Midbrain (tissue), 1 donor: Measurements from ENCODE around the gene DDOST.
"Not testable (repeated sequence)": the region's sequence is repeated elsewhere in the genome, so short reads cannot be mapped to it uniquely, and the experiment has no call there.

ENCODE experiments used
- DNase-seq: peaks from one replicate; lab custom pipeline; 2025; lab: John Stamatoyannopoulos, UW

DDOST gene

GRCh38 chr1:20691872-20692271 lies 30.7 kb upstream of the DDOST start:
- no peak for DNase-seq

DNA sequence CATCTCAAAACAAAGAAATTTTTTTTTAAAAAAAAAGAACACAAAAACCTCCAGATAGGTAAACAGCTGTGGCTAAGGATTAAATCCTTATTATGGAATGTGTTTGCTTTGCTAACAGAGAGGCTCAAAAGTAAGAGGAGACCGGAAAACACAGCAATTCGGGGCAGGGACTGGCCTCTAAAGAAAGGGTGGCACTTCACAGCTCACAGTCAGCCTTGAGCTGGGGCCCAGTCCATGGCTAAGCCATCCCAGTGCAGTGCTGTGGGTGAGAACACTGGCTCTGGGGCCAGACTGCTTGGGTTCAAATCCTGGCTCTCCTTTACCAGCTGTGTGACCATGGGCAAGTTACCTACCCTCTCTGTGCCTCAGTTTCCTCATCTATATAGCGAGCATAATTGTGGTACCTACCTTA lies 28.5 kb upstream of the DDOST start:
- DNase-seq, result no peak

DNA sequence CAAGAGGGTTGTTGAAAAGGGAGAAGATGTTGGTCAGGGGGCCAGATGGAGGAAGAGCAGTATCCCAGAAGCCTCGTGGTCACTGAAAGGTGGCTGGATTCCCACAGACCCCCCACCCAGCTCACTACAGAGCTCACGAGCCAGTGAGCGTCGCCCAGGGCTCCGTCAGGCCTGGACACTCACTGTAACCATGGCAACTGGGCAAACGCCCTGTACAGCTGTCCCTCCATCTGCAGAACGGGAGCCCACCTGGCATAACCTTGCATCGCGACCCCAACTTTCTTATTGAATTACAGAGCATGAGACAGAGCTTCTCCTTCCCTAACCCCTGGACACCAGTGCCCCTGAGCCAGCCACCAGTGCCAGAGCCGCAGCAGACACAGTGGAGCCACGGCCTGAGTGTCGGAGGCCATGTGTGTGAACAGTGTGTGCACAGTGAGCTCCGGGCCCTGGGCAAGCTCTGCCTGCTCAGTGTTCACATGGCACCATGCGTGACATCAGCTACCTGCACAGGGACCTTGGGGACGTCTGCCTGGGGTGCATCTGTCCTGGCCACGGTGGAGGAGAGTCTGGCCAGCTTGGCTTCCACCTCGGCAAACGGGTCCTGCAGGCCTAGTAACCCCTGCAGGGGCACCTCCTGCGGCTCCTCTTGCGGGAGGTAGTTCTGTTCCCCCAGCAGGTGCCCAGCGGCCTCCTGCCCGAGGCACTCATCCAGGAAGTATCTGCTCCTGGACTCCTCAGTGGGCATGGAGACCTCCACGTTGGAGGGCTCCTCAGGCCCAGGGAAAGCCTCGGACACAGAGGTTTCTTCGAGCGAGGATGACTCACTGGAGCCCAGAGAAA lies 25.9 kb upstream of the DDOST start:
- DNase-seq, result no peak

DNA sequence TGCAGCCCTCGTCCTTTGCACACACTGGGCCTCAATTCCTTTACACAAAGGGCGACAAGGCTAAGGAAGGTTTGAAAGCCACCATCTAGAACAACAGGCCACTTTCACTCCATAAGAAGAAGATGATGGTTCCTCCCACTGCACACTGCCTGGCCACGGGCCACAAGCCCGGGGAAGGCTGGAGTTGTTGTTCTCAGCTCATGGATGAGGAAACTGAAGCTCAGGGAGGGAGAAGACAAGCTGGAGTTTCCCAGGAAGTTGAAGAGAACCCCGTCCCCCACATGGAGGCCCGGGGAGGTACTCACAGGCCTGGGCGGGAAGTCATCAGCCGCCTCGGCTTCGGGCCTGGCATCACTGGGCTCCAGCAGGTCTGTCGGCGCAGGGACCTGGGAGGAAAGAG lies 24.6 kb upstream of the DDOST start:
- no peak for DNase-seq

DNA sequence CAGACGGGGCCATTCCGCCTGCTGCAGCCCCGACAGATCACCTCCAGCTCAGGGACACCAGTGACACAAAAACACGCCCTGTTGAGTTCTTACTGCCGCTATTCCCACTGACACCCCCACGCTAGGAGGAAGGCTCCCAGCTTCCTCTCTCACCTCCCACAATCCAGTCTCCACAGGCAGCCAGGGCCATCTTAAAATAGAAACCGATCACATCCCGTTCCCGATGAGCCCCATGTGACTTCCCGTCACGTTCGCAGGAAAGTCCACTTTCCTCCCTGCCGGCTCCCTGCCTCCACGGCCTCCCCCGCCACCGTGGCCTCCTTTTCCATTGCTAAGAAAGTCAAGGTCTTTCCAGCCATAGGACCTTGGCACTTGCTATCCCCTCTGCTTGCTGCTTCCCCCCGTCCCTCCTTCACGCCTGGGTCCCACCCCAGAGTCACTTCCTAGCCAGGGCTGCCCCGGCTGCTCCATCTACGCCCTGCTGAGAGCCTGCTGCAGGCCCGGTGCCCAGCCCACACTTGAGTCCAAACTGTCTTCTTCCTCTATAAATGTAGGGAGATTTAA lies 24.0 kb upstream of the DDOST start:
- no peak for DNase-seq

- no peak for DNase-seq
Measured at GRCh38 chr1:20684651-20685050, 23.5 kb upstream of the DDOST start.

DNA sequence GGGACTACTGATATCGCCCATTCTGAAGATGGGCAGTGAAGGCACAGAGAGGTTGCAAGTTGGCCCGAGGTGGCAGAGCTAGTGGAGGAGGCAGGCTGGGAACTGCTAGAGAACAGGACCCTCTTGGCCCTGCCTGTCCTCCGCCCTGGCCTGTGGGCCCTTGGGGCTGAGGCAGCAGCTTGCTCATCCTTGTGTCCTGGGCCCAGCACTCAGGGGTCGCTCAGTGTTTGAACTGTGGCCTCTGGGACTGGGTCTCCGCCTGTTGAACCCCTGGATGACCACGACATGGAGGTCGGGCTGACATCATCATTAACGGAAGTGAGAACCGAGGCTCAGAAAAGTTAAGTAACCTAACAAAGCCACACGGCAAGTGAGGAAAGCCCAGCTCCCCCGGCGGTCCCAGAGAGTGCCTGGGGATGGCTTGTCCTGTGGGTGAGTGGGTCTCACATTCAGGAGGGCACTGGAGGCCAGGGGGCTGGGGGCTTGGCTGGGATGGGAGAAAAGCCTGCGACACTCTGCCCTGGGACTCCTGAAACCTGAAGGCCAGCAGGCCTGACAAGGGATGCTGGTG lies 23.0 kb upstream of the DDOST start:
- no peak for DNase-seq

DNA sequence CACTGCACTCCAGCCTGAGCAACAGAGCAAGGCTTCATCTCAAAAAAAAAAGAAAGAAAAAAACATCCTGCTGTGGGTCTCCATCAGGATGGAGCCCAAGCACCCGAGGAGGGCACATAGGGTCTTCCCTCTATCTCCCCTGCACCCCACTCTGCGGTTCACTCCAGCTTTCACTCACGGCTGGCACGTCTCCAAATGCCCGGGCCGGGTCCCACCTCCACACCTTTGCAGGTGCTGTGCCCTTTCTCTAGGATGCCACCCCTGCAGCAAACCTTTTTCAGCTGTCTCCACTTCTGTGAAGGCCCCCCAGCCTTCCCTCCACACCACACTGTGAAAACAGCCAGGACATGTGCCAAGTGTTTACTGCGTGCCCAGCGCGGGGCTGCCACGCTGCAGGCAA lies 22.4 kb upstream of the DDOST start:
- DNase-seq, result no peak

DNA sequence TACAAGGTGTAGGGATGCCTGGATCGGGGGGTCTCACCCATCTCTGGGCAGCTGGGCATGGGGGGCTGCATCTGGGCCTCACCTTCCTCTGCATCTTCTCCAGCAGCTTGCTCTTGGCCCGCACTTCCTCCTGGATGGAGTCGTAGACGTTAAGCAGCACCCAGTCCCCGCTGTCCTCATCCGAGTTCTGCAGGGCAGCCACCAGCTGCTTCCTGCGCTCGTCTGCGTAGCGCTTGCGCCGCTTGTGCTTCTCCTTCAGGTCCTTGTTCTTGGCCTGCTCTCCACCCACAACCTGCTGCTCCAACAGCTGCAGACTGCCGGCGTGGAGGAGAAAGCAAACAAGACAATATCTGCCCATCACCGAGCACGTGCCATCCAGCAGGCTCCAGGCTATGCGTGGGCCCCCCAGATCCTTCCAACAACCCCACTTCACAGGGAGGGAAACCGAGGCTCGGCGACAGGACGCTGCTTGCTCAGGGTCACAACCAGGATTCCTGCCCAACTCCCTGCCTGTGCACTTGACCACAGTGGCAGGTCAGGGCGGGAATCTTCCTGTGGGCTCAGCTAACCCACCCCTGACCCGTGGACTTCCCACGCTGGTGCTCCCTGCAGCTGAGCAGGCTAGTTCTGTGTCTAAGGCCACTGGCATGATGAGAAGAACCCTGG lies 21.5 kb upstream of the DDOST start:
- no peak for DNase-seq

- DNase-seq, result no peak
Measured at GRCh38 chr1:20681999-20682398, 20.8 kb upstream of the DDOST start.

DNA sequence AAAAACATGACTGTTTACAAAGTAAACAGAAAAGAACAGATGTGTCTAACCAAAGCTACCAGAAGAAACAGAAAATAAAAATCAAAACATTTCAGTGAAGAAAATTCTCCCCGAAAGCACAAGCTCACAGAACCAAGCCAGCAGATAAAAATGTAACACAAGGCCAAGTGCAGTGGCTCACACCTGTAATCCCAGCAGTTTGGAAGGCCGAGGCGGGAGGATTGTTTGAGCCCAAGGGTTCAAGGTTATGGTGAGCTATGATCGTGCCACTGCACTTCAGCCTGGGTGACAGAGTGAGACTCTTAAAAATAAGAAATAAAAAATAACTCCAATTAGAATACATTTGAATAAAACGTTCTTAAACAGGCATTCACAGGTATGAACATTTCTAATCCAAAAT lies 19.1 kb upstream of the DDOST start:
- no peak for DNase-seq

DNA sequence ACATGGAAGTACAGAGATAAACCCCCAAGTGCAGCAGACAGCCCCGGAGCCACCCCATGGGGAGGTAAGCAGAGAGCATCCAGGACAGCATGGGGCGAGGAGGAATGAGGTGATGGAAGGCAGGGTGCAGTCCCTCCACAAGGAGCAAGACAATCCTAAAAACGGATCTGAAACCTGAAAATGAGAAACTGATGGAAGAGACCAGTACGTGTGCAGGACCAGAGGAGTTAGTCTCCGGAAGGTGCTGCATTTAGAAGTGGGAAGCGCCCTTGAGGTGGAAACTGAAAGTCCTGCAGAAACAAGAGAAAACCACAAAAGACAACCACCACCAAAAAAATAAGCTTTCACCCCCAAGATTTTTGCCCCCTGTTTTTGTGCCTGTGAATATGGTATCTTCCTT lies 17.4 kb upstream of the DDOST start:
- DNase-seq, result no peak

GRCh38 chr1:20673626-20674025 lies 12.5 kb upstream of the DDOST start:
- not testable (repeated sequence) for DNase-seq

DNA sequence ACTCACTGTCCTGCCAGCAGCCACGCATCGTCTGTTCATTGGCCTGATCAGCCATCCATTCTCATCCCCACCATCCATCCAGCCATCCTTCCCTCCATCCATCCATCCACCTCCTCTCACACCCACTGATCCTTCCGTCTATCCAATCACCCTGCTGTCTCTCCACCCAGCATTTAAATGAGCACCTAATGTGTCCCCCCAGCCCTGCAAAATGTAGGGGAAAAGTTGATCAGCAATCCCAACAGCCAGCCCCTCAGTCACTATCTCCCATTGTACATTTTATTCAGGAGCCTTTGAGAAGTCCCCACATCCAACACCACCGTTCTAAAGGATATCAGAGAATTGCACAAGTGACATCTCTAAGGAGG lies 11.1 kb upstream of the DDOST start:
- no peak for DNase-seq

- DNase-seq, result no peak
Measured at GRCh38 chr1:20670936-20671335, 9.8 kb upstream of the DDOST start.

GRCh38 chr1:20668581-20668980 lies 7.4 kb upstream of the DDOST start:
- no peak for DNase-seq

- no peak for DNase-seq
Measured at GRCh38 chr1:20666804-20667203, 5.6 kb upstream of the DDOST start.

- no peak for DNase-seq
Measured at GRCh38 chr1:20666146-20666545, 5.0 kb upstream of the DDOST start.

DNA sequence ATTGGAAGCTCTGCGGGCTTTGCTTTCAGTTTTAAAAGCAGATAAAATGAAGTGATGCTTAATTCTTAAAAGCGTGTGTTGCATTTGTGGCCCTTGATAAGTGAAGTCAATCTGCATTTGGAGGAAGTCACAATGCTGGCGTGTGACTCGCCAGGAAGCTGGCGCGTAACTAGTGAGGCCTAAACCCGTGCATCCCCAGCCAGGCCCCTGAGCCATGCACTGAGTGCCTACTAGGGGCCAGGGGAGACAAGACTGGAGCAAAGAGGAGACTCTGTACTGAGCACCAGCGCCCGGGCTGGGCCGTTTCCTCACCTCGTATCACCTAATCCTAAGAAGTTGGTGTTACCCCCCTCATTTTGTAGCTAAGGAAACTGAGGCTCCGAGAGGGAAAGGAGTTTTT lies 4.6 kb upstream of the DDOST start:
- DNase-seq, result no peak

DNA sequence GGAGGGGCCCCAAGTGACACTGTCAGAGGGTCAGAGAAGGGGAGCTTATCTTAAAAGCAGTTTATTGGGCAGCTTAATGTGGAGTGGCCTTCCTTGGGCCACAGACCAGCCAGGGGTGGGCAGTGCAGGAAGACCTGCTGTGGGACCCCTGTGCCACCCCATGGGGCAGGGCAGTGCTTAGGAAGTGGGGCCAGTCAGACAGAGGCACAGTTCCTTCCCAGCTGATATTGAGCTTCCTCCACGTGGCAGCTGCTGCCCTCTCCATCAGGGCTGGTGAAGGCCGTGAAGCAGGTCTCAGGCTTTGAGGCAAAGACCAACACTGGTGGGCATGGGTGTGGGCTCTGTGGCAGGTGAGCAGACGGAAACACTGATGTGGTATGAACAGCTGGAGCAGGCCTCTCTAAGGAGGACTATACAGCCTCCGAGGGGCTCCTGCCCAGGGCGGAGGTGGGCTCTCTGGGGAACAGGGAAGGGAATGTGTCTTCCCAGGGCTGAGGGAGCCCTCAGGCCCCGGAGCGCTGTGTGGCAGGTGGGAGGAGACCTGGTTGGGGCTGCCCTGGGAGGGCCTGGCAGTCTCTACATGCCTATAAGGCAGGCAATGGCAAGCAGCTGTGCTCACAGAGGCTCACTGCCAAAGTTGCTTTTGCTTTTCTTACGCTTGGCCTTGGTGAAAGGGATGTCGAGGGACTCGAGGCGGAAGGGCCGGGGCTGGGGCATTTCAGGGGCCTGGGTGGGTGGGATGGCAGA lies 3.0 kb upstream of the DDOST start:
- DNase-seq, result no peak

DNA sequence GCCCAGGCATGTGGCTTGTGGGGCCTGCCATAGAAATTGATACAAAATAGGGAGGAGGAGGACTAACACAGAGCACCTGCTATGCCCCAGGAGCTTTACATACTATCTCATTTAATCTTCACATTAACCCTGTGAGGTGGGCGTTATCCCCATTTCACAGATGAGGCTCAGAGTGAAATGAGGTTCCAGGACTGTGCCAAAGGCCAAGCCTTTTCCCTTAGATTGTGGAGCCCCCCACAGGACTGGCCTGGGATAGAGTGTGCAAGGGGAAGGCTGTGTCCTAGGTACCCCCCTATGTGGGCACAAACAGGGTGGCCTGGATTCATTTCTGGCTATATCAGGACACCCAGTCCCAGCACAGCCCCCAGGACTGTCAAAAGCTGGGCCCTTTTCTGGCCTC lies 2.2 kb upstream of the DDOST start:
- DNase-seq, result no peak

DNA sequence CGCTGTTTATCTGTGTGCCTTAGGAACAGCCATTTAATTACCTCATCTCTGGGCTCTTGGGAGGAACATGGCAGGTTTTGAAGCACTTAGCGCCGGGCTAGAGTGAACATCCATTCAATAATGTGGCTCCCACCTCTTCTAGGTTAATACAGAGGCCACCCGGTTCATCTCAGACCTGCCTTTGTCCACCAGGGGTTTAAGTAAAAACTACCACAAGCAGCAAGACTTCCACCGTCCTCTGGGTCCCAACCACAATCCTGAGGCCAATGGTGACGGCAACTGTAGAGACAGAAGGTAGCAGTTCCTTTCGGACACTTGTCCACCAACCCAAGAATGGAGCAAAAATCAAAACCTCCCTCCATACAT lies 924 bp upstream of the DDOST start:
- DNase-seq, result no peak

DNA sequence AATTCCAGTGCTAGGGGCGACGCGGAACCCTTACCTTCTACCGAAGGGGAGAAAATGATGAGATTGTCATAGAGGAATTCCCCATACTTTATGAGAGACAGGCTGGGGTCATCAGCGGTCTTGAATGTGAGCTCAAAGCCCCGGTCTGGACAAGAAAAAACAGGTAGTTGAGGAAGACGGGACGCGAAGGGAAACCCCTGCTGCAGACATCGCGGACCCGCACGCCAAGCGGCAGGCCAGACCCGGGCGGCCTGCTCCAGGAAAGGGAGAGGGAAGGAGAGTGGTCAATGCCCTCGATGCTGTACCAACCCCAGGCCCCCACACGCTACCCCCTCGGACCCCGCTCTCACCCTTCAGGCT lies 342 bp downstream of the DDOST start:
- no peak for DNase-seq
